Upper lobe of right lung (tissue), 1 donor: ENCODE results near the gene S100A10. TPM values are rescaled to one million over a fixed set of nuclear protein-coding genes. Genes with fewer than 3 reads are reported as not detected.

Source experiments
- ATAC-seq: fragments of 200-7000 bp; cut with Tn5 transposase; one replicate; pipeline ENCODE4 v1.9.1; 2020; ENCODE audit warnings: mild to moderate bottlenecking, moderate library complexity
- DNase-seq: peaks from one replicate; pipeline ENCODE4 v3.0.0-alpha.2; 2020
- H3K27ac ChIP-seq: fragments of 200-600 bp; one replicate; pipeline ENCODE4 v1.8.0; 2022
- H3K27me3 ChIP-seq: fragments of 200-600 bp; one replicate; pipeline ENCODE4 v1.8.0; 2022; ENCODE audit warnings: mild to moderate bottlenecking
- H3K36me3 ChIP-seq: fragments of 200-600 bp; one replicate; pipeline ENCODE4 v1.8.0; 2022
- H3K4me1 ChIP-seq: fragments of 200-600 bp; one replicate; pipeline ENCODE4 v1.8.0; 2022
- H3K4me3 ChIP-seq: fragments of 200-600 bp; one replicate; pipeline ENCODE4 v1.8.0; 2022; ENCODE audit warnings: mild to moderate bottlenecking
- H3K9me3 ChIP-seq: fragments of 200-600 bp; one replicate; pipeline ENCODE4 v1.8.0; 2022
- intact Hi-C: fragments of 100-400 bp; cut with DNase I; formaldehyde crosslinking; loops from one replicate; pipeline ENCODE4 v1.11.0; 2022
- total RNA-seq: library from RNA; stranded (reverse); fragmentation: NEBNext Ultra II Directional; extraction: Animal tissue kit (Norgen Biotek cat#: 25700); gene quantifications from one replicate; pipeline ENCODE4 v1.2.1, GENCODE V29; 2021
- TF ChIP-seq, protein P1 (sequence below): fragments of 200-600 bp; IDR thresholded peaks from one replicate; pipeline ENCODE4 v1.8.0; 2022; ENCODE audit warnings: antibody characterized with exemption
- donor health status: DM: no; HTN: yes; CAD: no; lungs with severe emphysema.

The S100A10 gene
- total RNA-seq, 1 donor from 2014 or later: 643 TPM

DNA sequence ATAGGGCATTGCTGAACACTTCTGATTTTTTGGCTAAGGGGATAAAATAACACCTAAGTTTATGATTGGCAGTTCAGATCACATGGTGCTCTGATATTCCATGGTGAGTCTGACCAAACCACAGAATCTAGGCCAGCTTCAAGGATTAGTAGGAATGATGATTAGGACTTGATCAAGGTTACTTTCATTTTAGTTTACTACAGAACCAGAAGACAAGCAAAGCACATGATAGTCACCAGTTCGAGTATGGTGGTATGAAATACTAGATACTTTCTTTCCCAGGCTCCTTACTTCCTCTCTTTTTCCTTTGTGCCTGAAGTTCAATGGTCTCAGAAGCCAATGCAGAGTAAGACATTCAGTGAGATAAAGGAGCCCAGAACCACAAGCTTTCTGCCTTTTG is 26.6 kb downstream of the S100A10 start:
- Histone ChIP-seq H3K9me3 (no peaks in the 10 kb centered on the region), H3K36me3 (no peaks in the 10 kb centered on the region), H3K27me3 (no peaks in the 10 kb centered on the region), H3K27ac (no peak overlapping the region), H3K4me3 (no peak overlapping the region), H3K4me1 (peaks cover 14% of the 10 kb centered on the region)
- no peak for ATAC-seq
- intact Hi-C loops: no loop called here
- DNase-seq: no peak
- TF ChIP-seq, protein P1, sequence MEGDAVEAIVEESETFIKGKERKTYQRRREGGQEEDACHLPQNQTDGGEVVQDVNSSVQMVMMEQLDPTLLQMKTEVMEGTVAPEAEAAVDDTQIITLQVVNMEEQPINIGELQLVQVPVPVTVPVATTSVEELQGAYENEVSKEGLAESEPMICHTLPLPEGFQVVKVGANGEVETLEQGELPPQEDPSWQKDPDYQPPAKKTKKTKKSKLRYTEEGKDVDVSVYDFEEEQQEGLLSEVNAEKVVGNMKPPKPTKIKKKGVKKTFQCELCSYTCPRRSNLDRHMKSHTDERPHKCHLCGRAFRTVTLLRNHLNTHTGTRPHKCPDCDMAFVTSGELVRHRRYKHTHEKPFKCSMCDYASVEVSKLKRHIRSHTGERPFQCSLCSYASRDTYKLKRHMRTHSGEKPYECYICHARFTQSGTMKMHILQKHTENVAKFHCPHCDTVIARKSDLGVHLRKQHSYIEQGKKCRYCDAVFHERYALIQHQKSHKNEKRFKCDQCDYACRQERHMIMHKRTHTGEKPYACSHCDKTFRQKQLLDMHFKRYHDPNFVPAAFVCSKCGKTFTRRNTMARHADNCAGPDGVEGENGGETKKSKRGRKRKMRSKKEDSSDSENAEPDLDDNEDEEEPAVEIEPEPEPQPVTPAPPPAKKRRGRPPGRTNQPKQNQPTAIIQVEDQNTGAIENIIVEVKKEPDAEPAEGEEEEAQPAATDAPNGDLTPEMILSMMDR: no peak

DNA sequence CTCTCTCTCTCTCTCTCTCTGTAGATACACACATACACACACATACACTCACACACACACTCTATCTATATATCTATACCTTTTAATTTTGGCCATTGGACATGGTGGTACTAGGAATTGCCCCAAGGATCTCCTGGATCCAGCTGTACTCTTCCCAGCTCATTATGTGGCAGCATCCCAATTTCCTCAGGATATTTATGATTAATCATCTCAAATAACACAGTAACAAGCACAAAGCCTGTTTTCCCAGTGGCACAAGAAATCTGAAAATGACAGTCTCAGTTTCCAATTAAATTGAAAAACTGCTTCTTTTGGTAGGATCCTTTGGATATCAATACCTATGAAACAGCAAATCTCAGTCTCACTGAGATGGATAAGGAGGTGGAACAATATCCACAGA is 27.6 kb downstream of the S100A10 start:
- Histone ChIP-seq H3K4me1 (peaks cover 18% of the 10 kb centered on the region), H3K9me3 (no peaks in the 10 kb centered on the region), H3K36me3 (no peaks in the 10 kb centered on the region), H3K27me3 (no peaks in the 10 kb centered on the region), H3K4me3 (no peak overlapping the region), H3K27ac (no peak overlapping the region)
- intact Hi-C loops: no loop called here
- DNase-seq (no peak), ATAC-seq (no peak)
- TF ChIP-seq, protein P1: no peak

DNA sequence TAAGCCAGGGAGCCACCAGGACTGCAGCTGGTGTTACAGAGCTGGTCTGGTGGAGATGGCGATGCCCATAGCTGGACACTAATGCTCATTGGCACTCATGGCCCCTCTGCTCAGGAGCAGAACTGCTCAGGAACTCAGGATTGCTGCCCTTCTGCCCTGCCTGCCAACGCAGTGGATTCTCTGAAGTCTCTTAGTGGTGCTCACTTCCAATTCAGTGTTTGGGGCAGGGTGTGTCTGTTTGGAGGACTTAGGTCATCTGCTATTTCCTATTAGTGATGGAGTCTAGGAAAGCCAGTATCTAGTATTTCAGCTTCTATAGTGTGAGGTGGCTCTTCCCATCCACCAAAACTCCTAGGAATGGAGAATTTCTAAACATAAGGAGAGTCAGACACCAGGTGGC is 29.1 kb downstream of the S100A10 start:
- H3K36me3 ChIP-seq: no peaks in the 10 kb centered on the region
- H3K27ac ChIP-seq: no peak overlapping the region
- intact Hi-C loops: no loop called here
- no peak for DNase-seq
- TF ChIP-seq, protein P1: no peak
- H3K4me3 ChIP-seq: no peak overlapping the region
- peaks cover 23% of the 10 kb centered on the region for H3K4me1 ChIP-seq
- H3K27me3 ChIP-seq: no peaks in the 10 kb centered on the region
- ATAC-seq: no peak
- H3K9me3 ChIP-seq: no peaks in the 10 kb centered on the region

DNA sequence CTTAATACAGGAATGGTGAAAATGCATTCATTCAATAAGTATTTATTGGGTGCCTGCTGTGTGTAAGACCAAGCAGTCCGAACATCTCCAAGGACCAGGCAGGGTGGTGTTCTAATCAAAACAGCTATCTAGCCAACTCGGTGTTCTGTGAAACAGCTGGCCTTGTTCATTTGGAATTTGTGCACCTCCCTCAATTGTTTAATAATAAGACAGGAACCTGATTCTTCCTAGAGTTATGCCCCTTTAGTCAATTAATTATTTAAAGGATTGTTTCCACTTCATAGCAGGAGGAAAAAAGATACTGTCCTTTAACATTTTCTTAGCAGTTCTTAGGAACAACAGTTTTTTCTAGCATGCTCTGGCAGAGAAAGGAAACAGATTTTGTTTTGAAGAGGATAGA is 30.4 kb downstream of the S100A10 start:
- H3K36me3 ChIP-seq: no peaks in the 10 kb centered on the region
- no peak overlapping the region for H3K27ac ChIP-seq
- intact Hi-C loops: no loop called here
- TF ChIP-seq, protein P1: no peak
- H3K4me3 ChIP-seq: no peak overlapping the region
- peaks cover 20% of the 10 kb centered on the region for H3K4me1 ChIP-seq
- ATAC-seq (no peak), DNase-seq (no peak)
- no peaks in the 10 kb centered on the region for H3K27me3 ChIP-seq
- H3K9me3 ChIP-seq: no peaks in the 10 kb centered on the region

DNA sequence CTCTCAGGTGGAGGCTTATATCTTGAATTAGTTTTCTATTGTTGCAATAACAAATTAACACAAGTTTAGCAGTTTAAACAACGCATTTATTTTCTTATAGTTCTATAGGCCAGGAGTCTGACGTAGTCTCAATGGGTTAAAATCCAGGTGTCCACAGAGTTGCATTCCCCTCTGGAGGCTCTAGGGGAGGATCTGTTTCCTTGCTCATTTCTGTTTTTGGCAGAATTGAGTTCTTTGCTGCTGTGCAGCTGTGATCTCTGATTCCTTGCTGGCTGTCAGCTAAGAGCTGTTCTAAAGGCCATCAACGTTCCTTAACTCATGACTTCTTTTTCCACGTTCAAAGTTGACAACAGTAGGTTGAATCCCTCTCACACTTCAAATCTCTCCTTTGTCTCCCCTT is 31.8 kb downstream of the S100A10 start:
- Histone ChIP-seq H3K27ac (peak overlapping the region; percentile 48), H3K9me3 (no peaks in the 10 kb centered on the region), H3K4me3 (no peak overlapping the region), H3K27me3 (no peaks in the 10 kb centered on the region), H3K4me1 (peaks cover 15% of the 10 kb centered on the region), H3K36me3 (no peaks in the 10 kb centered on the region)
- TF ChIP-seq, protein P1: no peak
- DNase-seq (no peak), ATAC-seq (no peak)
- intact Hi-C loops: no loop called here
